Midbrain (tissue), 1 donor: ENCODE measurements around the gene MIER1.
"Not testable (repeated sequence)": the region's sequence is repeated elsewhere in the genome, so short reads cannot be mapped to it uniquely, and the experiment has no call there.

Source experiments
- DNase-seq: peaks from one replicate; lab custom pipeline; 2025; lab: John Stamatoyannopoulos, UW

The MIER1 gene

GRCh38 chr1:66938613-66939012 is 13.8 kb downstream of the MIER1 start:
- no peak for DNase-seq

- no peak for DNase-seq
Observed at GRCh38 chr1:66940981-66941380, 16.2 kb downstream of the MIER1 start.

- no peak for DNase-seq
Observed at GRCh38 chr1:66943361-66943969, 18.7 kb downstream of the MIER1 start.

- DNase-seq: no peak
Observed at GRCh38 chr1:66944330-66945274, 19.8 kb downstream of the MIER1 start.

GRCh38 chr1:66945316-66945715 is 20.5 kb downstream of the MIER1 start:
- no peak for DNase-seq

GRCh38 chr1:66947267-66947666 is 22.5 kb downstream of the MIER1 start:
- no peak for DNase-seq

GRCh38 chr1:66951513-66951912 is 26.7 kb downstream of the MIER1 start:
- DNase-seq: no peak

- DNase-seq: no peak
Observed at GRCh38 chr1:66954208-66954607, 29.4 kb downstream of the MIER1 start.

- no peak for DNase-seq
Observed at GRCh38 chr1:66957938-66958337, 33.1 kb downstream of the MIER1 start.

GRCh38 chr1:66966188-66966873 is 41.5 kb downstream of the MIER1 start:
- DNase-seq: not testable (repeated sequence)

- no peak for DNase-seq
Observed at GRCh38 chr1:66968574-66968973, 43.8 kb downstream of the MIER1 start.

- no peak for DNase-seq
Observed at GRCh38 chr1:66978201-66978600, 53.4 kb downstream of the MIER1 start.

- not testable (repeated sequence) for DNase-seq
Observed at GRCh38 chr1:66979621-66980020, 54.8 kb downstream of the MIER1 start.

GRCh38 chr1:66980745-66981367 is 56.1 kb downstream of the MIER1 start:
- DNase-seq: no peak

GRCh38 chr1:66981679-66982078 is 56.9 kb downstream of the MIER1 start:
- DNase-seq: peak; percentile 70

- DNase-seq: no peak
Observed at GRCh38 chr1:66982561-66983260, 57.9 kb downstream of the MIER1 start.

- DNase-seq: no peak
Observed at GRCh38 chr1:66984491-66984890, 59.7 kb downstream of the MIER1 start.

GRCh38 chr1:66985835-66986234 is 61.0 kb downstream of the MIER1 start:
- no peak for DNase-seq

GRCh38 chr1:66993076-66993475 is 68.3 kb downstream of the MIER1 start:
- DNase-seq: no peak

GRCh38 chr1:66996018-66996682 is 71.4 kb downstream of the MIER1 start:
- DNase-seq: peak; percentile 62

GRCh38 chr1:66998972-66999371 is 74.2 kb downstream of the MIER1 start:
- DNase-seq: no peak
